ENCODE results near the gene MON1A.

GRCh38 chr3:49867400-49867799, 62.2 kb downstream of the MON1A start:
- TF ChIP-seq CTCF (conservative IDR thresholded peaks at IDR 0.05 in 1 of 2, IDR thresholded peaks at IDR 0.05 in 1 of 2; ENCODE audit: extremely low read depth in 1 of 2, insufficient read depth in 1 of 2, low read depth in 1 of 2, low read length in 2 of 2) = no peak
- no peak for TF ChIP-seq EZH2 (IDR thresholded peaks at IDR 0.05; ENCODE audit: borderline replicate concordance, low read length)

Data from mammary epithelial cell (primary cell).